GM12872 (cell line): ENCODE data around the gene FBXW2.

Experiments
- CTCF ChIP-seq: IDR thresholded peaks from 3 replicates; pipeline ENCODE4 v1.5.1; 2011; ENCODE audit warnings: low read depth, mild to moderate bottlenecking, low read length, moderate library complexity; ENCODE audit not compliant: insufficient read depth

The FBXW2 gene

DNA sequence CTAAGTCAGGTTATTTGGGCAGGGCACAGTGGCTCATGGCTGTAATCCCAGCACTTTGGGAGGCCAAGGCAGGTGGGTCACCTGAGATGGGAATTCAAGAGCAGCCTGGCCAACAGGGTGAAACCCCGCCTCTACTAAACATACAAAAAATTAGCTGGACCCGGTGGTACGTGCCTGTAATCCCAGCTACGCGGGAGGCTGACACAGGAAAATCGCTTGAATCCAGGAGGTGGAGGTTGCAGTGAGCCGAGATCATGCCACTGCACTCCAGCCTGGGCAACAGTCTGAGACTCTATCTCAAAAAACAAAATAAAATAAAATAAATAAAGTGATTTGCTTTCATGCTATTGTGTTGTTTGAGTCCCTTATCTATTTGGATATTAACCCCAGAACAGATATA lies 8.2 kb upstream of the FBXW2 start:
- no peak for TF ChIP-seq CTCF

- TF ChIP-seq CTCF: no peak
These were observed 2.1 kb downstream of the FBXW2 start for GRCh38 chr9:120791161-120791560.

DNA sequence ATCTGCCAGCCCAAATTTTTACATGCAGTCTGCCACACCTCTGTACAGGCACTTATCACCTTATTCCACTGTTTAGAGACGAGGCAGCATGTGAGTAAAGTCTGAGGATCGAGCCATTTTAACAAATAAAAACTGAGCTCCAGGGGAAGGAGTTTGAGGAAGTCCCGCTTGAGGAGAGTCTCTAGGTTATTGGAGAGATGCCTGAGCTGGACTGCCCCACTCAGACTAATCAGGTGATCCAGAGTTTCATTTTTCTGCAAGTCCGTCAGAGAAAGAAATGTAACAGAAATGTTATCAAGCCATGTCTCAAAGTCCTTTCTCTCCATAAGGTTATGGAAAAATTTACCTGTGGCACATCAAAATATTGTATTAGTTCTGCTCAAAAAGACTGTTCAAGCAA lies 5.3 kb downstream of the FBXW2 start:
- TF ChIP-seq CTCF: no peak

DNA sequence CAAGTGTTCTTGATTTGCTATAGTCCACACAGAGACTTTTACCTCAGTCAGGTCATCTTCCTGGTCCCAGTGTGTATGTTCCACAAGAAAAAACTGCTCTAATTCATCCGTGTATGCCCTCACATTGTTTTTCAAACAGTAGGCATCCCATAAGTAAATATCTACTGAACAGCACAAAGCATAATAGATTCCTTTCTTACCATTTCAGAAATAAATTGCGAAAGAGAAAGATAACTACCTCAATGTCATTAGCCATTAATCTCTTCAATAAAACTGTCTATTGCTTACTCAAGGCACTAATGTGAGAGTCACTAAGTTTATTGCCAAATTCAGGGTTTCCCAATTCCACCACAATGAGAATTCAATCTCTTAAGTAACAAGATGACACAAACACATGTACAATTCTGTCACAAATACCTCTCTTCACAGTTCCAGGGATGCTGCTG lies 9.6 kb downstream of the FBXW2 start:
- no peak for TF ChIP-seq CTCF

GRCh38 chr9:120781236-120781635 lies 12.0 kb downstream of the FBXW2 start:
- no peak for TF ChIP-seq CTCF

- no peak for TF ChIP-seq CTCF
These were observed 12.8 kb downstream of the FBXW2 start for GRCh38 chr9:120780367-120780766.

GRCh38 chr9:120779227-120779626 lies 14.0 kb downstream of the FBXW2 start:
- TF ChIP-seq CTCF: no peak

GRCh38 chr9:120778758-120779157 lies 14.5 kb downstream of the FBXW2 start:
- TF ChIP-seq CTCF: no peak
